HL-60 (cell line): Measurements from ENCODE around the gene AGRN.

Experiments
- GABPA ChIP-seq: IDR thresholded peaks from 2 replicates; pipeline ENCODE4 v1.6.1; 2012; ENCODE audit warnings: low read depth
- POLR2AphosphoS5 ChIP-seq: IDR thresholded peaks from 2 replicates; pipeline ENCODE4 v1.6.1; 2012; ENCODE audit warnings: low read depth
- SPI1 ChIP-seq: IDR thresholded peaks from 2 replicates; pipeline ENCODE4 v1.6.1; 2012; ENCODE audit warnings: low read depth, mild to moderate bottlenecking, borderline replicate concordance
- TF ChIP-seq, protein P1 (sequence below): IDR thresholded peaks from one replicate; pipeline ENCODE4 v1.5.1; 2011; ENCODE audit warnings: low read length, control low read depth, inconsistent platforms; ENCODE audit not compliant: insufficient read depth
- TF ChIP-seq, protein P2 (sequence below): IDR thresholded peaks from 2 replicates; pipeline ENCODE4 v1.6.1; 2012; ENCODE audit warnings: low read depth; ENCODE audit not compliant: insufficient replicate concordance

DNA sequence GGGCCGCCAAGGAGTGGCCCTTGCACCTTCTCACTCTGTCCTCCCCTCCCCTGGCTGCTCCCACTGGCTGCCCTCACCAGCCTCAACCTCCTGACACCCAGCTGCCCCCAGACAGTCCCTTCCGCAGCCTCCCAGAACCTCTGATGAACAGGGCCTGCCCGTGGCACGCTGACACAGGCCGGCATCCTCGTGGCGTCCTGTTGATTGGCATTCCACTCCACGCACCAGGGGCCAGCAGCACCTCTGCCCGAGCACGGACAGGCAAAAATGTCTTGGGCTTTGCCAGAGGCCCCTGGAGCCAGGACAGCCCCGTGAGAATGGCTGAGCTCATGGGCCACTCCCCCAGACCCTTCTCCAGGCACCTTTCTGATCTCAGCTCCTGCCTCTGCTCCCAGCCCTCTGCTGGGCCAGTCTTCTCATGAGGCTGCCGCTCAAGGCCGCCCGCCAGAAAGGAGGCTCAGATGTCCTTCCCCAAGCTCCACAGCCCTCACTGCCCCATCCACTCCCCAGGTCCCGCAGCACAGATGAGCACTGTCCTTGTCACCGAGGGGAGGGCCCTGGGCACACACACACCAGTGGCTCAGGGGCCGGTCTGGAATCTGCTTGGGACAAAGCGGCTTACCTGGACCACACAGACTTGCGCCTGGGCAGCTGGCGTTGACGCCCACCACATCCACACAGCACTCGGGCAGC lies 70.0 kb downstream of the AGRN start:
- TF ChIP-seq, protein P1, sequence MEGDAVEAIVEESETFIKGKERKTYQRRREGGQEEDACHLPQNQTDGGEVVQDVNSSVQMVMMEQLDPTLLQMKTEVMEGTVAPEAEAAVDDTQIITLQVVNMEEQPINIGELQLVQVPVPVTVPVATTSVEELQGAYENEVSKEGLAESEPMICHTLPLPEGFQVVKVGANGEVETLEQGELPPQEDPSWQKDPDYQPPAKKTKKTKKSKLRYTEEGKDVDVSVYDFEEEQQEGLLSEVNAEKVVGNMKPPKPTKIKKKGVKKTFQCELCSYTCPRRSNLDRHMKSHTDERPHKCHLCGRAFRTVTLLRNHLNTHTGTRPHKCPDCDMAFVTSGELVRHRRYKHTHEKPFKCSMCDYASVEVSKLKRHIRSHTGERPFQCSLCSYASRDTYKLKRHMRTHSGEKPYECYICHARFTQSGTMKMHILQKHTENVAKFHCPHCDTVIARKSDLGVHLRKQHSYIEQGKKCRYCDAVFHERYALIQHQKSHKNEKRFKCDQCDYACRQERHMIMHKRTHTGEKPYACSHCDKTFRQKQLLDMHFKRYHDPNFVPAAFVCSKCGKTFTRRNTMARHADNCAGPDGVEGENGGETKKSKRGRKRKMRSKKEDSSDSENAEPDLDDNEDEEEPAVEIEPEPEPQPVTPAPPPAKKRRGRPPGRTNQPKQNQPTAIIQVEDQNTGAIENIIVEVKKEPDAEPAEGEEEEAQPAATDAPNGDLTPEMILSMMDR = no peak
- TF ChIP-seq, protein P2, sequence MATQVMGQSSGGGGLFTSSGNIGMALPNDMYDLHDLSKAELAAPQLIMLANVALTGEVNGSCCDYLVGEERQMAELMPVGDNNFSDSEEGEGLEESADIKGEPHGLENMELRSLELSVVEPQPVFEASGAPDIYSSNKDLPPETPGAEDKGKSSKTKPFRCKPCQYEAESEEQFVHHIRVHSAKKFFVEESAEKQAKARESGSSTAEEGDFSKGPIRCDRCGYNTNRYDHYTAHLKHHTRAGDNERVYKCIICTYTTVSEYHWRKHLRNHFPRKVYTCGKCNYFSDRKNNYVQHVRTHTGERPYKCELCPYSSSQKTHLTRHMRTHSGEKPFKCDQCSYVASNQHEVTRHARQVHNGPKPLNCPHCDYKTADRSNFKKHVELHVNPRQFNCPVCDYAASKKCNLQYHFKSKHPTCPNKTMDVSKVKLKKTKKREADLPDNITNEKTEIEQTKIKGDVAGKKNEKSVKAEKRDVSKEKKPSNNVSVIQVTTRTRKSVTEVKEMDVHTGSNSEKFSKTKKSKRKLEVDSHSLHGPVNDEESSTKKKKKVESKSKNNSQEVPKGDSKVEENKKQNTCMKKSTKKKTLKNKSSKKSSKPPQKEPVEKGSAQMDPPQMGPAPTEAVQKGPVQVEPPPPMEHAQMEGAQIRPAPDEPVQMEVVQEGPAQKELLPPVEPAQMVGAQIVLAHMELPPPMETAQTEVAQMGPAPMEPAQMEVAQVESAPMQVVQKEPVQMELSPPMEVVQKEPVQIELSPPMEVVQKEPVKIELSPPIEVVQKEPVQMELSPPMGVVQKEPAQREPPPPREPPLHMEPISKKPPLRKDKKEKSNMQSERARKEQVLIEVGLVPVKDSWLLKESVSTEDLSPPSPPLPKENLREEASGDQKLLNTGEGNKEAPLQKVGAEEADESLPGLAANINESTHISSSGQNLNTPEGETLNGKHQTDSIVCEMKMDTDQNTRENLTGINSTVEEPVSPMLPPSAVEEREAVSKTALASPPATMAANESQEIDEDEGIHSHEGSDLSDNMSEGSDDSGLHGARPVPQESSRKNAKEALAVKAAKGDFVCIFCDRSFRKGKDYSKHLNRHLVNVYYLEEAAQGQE = no peak
- TF ChIP-seq POLR2AphosphoS5 = no peak
- TF ChIP-seq GABPA = no peak
- TF ChIP-seq SPI1 = no peak
